Large intestine (tissue), 3 donors: ENCODE data around the gene NTM. TPM values are rescaled to one million over a fixed set of nuclear protein-coding genes. Genes with fewer than 3 reads are reported as not detected.

Experiments used
- DNase-seq, 2 donors: peaks; one replicate each; pipeline versions ENCODE4 v3.0.0 to v3.0.0-alpha.2; 2013
- H3K27ac ChIP-seq: one replicate; pipeline ENCODE4 v1.5.1; 2013; ENCODE audit warnings: low read length
- H3K27me3 ChIP-seq: 2 replicates; pipeline ENCODE4 v1.6.1; 2013; ENCODE audit warnings: low read length; ENCODE audit not compliant: control insufficient read depth, insufficient read depth
- H3K36me3 ChIP-seq: 2 replicates; pipeline ENCODE4 v1.6.1; 2013; ENCODE audit warnings: low read length; ENCODE audit not compliant: control insufficient read depth, insufficient read depth
- H3K4me1 ChIP-seq: one replicate; pipeline ENCODE4 v1.6.1; 2013; ENCODE audit warnings: low read length; ENCODE audit not compliant: control insufficient read depth, insufficient read depth
- H3K4me3 ChIP-seq: one replicate; pipeline ENCODE4 v1.5.1; 2013; ENCODE audit warnings: low read length
- H3K9me3 ChIP-seq: one replicate; pipeline ENCODE4 v1.6.1; 2013; ENCODE audit warnings: mild to moderate bottlenecking, low read depth, low read length, moderate library complexity; ENCODE audit not compliant: control insufficient read depth
- WGBS: methylation state at CpG from one replicate; pipeline ENCODE4 v1.1.5; 2013; ENCODE audit warnings: low lambda C conversion rate; ENCODE audit not compliant: insufficient coverage; 5-methylcytosine and 5-hydroxymethylcytosine counted together
- polyA plus RNA-seq: library from polyadenylated mRNA; unstranded; fragments of 120-200 nt; gene quantifications from one replicate; pipeline ENCODE4 v1.2.1, GENCODE V29; 2013

NTM gene
- polyA plus RNA-seq, 1 donor: 17.2 TPM

DNA sequence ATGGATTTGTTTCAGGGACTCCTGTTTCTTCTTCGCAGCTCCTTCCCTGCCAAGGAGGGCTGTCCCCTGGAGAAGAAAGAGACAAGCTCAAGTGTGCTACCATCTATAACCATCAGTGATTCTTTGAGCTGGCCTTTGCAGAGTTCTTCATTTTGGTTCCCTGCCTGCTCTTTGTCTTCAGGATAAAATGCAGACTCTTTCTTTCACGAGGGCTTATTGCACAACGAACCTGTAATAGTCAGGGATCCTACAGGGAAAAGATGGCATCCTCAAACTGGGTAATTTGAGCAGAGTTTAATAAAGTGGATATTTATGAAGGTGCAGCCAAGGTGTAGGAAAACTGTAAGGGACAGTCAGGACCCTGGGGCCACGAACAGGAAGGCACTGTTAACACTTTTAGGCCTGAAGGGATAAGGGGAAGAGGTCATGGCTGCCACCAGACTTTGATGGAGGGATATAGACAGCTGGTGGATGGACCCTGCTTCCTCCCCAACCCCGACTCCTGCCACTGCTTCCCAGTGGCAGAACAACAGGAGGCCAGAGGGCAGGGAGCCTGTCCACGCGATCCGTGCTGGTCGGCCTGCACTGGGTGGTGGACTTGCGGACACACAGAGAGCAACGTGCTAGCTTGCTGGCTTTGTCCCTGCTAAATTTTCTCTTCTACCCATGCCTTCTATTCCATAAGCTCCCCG lies 767.0 kb downstream of the NTM start:
- Histone ChIP-seq H3K36me3 (no peaks in the 10 kb centered on the region), H3K27me3 (no peaks in the 10 kb centered on the region), H3K9me3 (no peaks in the 10 kb centered on the region), H3K27ac (no peak overlapping the region), H3K4me3 (no peak overlapping the region), H3K4me1 (no peaks in the 10 kb centered on the region)
- whole genome bisulfite sequencing: 100% methylated on average over 2 of the region's 12 CpGs
- no peak for DNase-seq

DNA sequence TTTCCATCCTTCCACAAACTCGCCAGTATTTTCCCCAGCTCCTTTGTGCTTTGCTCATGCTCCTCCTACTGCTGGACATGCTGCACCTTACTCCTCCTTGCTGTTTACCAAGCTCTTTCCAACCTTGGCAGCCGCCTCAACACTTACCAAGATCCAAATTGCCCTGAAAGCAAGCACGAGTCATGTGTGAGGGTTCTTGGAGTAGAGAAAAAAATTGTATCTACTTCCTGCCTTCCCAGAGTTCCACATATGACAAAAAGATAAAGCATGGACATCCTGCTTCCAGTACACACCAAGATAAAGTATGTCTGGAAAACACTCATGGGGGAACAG lies 767.5 kb downstream of the NTM start:
- no peak for DNase-seq
- Histone ChIP-seq H3K27ac (no peak overlapping the region), H3K36me3 (no peaks in the 10 kb centered on the region), H3K27me3 (no peaks in the 10 kb centered on the region), H3K9me3 (no peaks in the 10 kb centered on the region), H3K4me1 (no peaks in the 10 kb centered on the region), H3K4me3 (no peak overlapping the region)
- 67% methylated on average over 1 of the region's 3 CpGs for WGBS

DNA sequence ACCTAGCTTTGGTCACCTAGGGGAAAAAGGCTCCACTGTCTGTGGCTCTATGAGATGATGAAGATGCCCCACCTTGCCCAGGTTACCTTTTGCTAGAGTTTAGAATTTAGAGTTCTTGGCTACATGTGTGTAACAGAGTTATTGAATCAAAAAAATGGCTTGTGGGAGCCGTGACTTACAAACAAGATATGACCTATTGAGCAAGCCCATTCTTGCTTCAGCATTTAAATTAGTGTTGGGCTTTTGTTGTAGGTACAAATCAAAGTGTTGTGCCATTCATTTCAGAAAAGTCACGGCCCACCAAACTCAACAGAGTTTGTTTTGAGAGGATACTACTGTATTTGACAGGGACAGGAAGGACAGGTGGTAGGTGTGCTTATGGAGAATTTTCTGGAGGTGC lies 768.8 kb downstream of the NTM start:
- Histone ChIP-seq H3K4me3 (no peak overlapping the region), H3K4me1 (no peaks in the 10 kb centered on the region), H3K27ac (no peak overlapping the region), H3K9me3 (no peaks in the 10 kb centered on the region), H3K36me3 (no peaks in the 10 kb centered on the region), H3K27me3 (no peaks in the 10 kb centered on the region)
- WGBS: no CpG with 5 or more reads among the region's 2 CpGs
- no peak for DNase-seq

DNA sequence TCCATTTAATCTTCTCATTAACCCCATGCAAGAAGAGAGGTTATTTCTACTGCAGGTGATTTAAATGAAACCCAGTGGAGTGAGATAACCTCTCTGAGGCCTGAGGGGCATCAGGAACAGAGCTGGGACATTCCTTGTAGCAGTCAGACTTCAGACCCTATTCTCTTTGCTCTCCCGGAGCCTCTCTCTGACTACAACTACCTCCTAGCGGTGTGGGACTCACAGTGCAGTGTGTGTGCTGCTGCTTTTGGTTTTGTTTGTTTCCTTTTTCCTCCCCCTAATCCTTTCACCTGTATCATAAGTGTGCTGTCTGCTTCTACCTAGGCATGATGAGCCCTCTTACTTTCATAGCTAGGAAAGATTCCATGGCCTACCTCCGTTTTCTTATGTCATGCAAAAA lies 769.6 kb downstream of the NTM start:
- DNase-seq: no peak
- no peaks in the 10 kb centered on the region for H3K9me3 ChIP-seq
- no CpG with 5 or more reads among the region's 3 CpGs for WGBS

DNA sequence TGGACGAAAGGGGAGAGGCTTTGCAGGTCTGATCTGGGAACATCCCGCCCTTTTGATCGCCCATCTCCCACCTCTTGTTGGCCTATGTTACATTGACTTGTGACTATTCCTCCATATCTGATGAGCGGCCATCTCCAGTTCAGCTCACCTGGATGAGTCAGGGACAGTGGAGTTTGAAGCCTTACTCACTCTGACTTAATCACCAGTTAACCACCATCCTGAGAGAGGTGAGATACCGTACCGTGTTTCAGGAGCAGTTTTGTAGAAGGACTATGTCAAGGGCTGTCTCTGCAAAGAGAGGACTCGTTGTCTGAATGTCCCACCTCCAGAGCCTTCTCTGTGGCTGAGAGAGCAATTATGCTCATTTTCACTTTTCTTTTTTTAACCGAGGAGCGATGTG lies 771.7 kb downstream of the NTM start:
- no CpG with 5 or more reads among the region's 9 CpGs for WGBS
- no peaks in the 10 kb centered on the region for H3K9me3 ChIP-seq
- H3K27me3 ChIP-seq: no peaks in the 10 kb centered on the region
- no peak overlapping the region for H3K27ac ChIP-seq
- no peaks in the 10 kb centered on the region for H3K4me1 ChIP-seq
- no peak overlapping the region for H3K4me3 ChIP-seq
- no peaks in the 10 kb centered on the region for H3K36me3 ChIP-seq
- no peak for DNase-seq

More for the DNA sequence above, 769.6 kb downstream of the NTM start:
- Histone ChIP-seq H3K4me3 (no peak overlapping the region), H3K27ac (no peak overlapping the region), H3K4me1 (no peaks in the 10 kb centered on the region), H3K27me3 (no peaks in the 10 kb centered on the region), H3K36me3 (no peaks in the 10 kb centered on the region)

DNA sequence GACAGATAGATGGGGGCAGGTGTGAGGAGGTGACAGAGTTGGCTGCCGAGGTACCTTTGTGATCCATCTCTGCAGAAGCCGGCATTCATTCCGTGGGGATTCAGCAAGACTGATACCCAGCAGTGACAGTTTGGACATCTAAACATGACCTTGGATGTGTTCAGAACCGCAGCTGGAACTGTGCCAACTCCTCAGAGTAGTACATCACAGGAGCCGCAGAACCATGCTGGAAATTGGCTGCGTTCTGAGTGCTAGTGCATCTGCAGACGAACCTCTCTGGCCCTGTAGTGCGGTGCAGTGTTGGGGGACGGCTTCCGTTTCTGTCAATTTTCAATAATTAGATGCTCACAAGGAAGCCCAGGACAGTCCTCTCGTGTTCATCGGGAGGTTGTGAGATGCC lies 772.1 kb downstream of the NTM start:
- Histone ChIP-seq H3K4me3 (no peak overlapping the region), H3K27ac (no peak overlapping the region), H3K36me3 (no peaks in the 10 kb centered on the region), H3K9me3 (no peaks in the 10 kb centered on the region), H3K4me1 (no peaks in the 10 kb centered on the region), H3K27me3 (no peaks in the 10 kb centered on the region)
- no peak for DNase-seq
- WGBS: no CpG with 5 or more reads among the region's 12 CpGs

DNA sequence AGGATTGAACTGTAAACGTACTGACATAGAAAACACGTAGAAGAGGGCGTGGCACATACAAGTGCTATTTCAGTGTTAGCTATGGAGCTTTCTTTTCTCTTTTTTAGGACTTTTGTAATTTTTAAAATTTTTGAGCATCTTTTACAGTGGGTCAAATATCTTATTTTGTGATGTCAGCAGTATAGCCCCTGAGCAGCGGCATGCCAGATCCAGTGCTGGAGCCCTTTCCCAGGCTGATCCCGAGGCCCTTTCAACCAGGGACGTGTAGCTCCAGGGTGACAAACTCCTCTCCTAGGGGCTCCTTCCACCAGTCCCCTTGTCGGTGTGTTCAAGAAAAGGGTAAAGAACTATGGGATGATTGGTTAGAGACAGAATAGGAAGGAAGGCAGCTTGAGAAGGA lies 777.0 kb downstream of the NTM start:
- WGBS: 92% methylated on average over 2 of the region's 7 CpGs
- H3K27me3 ChIP-seq: no peaks in the 10 kb centered on the region
- no peaks in the 10 kb centered on the region for H3K4me1 ChIP-seq
- no peaks in the 10 kb centered on the region for H3K9me3 ChIP-seq
- no peak overlapping the region for H3K4me3 ChIP-seq
- no peak for DNase-seq
- H3K36me3 ChIP-seq: no peaks in the 10 kb centered on the region
- H3K27ac ChIP-seq: no peak overlapping the region

DNA sequence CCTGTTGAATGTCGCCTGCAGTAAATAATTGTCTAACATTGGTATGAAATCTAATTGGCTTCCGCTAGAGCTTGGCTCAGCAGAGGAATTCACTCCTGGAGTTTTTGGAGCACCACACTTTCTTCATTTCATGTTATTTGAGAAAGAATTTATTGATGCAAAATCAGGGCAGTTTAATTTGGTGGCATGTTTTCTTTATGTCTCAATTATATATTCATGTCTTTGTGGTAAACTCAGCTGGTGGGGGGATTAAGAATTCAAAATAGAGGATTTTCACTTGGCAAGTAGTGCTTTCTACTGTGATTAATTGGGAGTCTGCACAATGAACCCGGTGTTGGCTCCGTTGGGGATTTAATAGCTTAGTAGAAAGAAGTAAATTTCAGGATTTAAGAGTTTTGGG lies 784.4 kb downstream of the NTM start:
- Histone ChIP-seq H3K4me1 (no peaks in the 10 kb centered on the region), H3K36me3 (no peaks in the 10 kb centered on the region), H3K27me3 (no peaks in the 10 kb centered on the region), H3K4me3 (no peak overlapping the region), H3K9me3 (no peaks in the 10 kb centered on the region), H3K27ac (no peak overlapping the region)
- DNase-seq: no peak
- WGBS: no CpG with 5 or more reads among the region's 4 CpGs

DNA sequence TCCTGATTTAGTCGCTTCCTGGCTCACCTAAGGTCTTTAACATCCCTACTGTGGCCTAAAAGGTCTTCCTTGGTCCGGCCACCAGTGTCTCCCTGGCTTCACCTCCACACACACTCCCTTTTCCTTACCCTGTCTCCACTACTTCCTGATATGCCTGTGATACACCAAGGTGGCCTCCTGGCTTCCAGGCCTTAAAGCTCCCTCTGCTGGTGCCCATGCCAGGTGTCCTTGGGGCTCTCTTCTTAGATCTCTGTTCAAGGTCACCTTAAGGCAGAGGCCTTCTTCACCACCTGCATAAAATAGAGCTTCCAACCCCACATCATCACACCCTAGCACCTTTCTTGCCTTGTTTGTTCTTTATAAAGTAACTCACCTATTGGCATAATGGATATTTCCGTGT lies 787.7 kb downstream of the NTM start:
- no peaks in the 10 kb centered on the region for H3K27me3 ChIP-seq
- no peaks in the 10 kb centered on the region for H3K9me3 ChIP-seq
- no peak for DNase-seq
- no CpG with 5 or more reads among the region's 3 CpGs for WGBS
- no peak overlapping the region for H3K4me3 ChIP-seq
- no peaks in the 10 kb centered on the region for H3K36me3 ChIP-seq
- H3K4me1 ChIP-seq: no peaks in the 10 kb centered on the region
- no peak overlapping the region for H3K27ac ChIP-seq

DNA sequence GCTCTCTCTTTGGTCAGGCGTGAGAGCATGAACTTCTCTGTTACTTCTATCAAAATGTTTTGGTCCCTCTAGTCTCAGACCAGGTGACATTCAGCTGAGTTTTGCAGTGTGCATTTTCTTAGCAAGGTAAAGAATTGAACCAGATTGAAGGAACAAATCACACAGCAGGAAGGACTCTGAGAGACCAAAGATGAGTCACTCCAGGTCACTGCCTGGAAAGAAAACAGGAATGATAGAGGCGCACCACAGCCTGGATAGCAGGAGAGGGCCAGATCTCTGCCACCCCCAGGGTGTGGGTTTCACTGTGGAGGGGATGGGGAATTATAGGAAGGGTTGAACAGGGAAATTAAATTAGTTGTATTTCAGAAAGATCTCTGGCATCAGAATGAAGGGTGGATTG lies 788.3 kb downstream of the NTM start:
- Histone ChIP-seq H3K4me3 (no peak overlapping the region), H3K4me1 (no peaks in the 10 kb centered on the region), H3K9me3 (no peaks in the 10 kb centered on the region), H3K36me3 (no peaks in the 10 kb centered on the region), H3K27me3 (no peaks in the 10 kb centered on the region), H3K27ac (no peak overlapping the region)
- WGBS: no CpG with 5 or more reads among the region's 2 CpGs
- no peak for DNase-seq

DNA sequence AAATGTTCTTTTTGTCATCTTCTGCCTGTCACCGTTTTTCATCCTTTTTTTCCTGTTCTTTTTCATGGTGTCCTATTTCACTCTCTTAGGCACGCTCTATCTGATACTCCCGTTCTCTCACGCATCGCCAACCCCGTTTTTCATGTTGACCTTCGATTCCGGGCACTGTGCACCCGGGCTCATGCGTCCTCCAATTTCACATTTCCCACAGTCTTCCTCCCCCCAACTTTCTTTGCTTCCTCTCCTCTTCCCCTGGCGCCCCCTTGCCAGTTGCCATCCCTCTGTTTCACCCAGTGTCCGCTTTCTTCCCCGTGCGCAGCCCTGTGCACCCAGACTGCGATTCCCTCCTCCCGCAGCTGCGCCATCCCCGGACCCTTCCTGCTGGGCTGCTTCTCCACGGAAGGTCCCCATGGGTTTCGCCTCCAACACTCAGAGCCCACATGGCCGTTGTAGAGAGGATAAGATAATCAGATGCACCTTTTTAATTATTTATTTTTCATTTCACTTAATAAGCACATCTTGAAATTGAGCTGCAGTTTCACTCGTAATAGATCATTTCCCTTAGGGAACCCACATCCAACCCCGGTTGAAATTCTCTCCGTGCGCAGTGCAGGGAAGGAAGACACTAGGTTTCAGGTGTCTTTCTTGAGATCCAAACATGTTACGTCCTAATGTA lies 791.1 kb downstream of the NTM start:
- Histone ChIP-seq H3K27me3 (no peaks in the 10 kb centered on the region), H3K36me3 (no peaks in the 10 kb centered on the region), H3K4me1 (no peaks in the 10 kb centered on the region), H3K27ac (no peak overlapping the region), H3K9me3 (no peaks in the 10 kb centered on the region), H3K4me3 (no peak overlapping the region)
- no peak for DNase-seq
- WGBS: 95% methylated on average over 10 of the region's 26 CpGs
